NCI-H1417 (cell line): ENCODE results near the gene FLYWCH2.

Source experiments
- DNase-seq, 3 experiments: peaks; one replicate each; lab custom pipeline; 2025; lab: John Stamatoyannopoulos, UW

FLYWCH2 gene, protein sequence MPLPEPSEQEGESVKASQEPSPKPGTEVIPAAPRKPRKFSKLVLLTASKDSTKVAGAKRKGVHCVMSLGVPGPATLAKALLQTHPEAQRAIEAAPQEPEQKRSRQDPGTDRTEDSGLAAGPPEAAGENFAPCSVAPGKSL

DNA sequence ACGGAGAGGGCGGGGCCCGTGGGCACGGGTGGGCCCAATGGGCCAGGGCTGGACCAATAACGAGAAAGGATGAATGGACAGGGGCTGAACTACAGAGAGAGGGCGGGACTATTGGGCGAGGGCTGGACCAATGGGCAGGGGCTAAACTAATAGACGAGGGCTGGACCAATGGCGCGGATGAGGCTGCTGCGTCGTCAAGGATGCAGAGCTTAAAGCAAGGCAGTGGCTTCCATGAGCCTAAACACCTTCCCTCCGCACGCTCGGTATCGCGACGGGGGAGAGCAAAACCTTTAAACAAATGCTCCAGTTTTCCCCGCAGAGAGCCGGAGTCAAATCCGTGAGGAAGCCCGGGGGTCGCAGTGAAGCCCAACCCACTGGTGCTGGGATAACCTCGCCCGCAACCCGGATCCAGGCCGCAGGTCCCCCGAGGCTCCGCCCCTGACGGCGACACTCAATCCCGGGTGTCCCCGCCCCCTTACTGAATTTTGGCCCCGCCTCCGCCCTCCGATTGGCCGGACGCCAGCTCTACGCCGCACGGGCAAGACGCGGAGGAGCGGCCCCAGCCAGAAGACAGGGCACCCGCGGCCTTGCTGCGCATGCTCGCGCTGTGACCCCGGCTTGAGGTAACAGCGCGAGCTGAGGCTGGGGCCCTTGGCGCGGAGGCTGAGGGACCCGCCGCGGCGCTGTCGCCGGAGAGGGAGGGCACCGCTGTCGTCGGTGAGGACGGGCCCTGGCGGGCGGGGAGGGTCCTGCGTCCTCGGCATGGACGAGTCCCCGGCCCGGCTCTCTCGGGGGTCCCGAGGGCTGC, at the start of gene FLYWCH2:
Gene FLYWCH2, plus strand, starts transcription at position 566 of the 808 bp plus-strand sequence. CDS start 13,235 bp downstream, outside the sequence.
- peak; percentile 98 to 99 (median 99) for DNase-seq

- DNase-seq = no peak
Observed at GRCh38 chr16:2833776-2834175, 49.2 kb upstream of the FLYWCH2 start.

- no peak for DNase-seq
Observed at GRCh38 chr16:2834968-2835367, 48.0 kb upstream of the FLYWCH2 start.

DNA sequence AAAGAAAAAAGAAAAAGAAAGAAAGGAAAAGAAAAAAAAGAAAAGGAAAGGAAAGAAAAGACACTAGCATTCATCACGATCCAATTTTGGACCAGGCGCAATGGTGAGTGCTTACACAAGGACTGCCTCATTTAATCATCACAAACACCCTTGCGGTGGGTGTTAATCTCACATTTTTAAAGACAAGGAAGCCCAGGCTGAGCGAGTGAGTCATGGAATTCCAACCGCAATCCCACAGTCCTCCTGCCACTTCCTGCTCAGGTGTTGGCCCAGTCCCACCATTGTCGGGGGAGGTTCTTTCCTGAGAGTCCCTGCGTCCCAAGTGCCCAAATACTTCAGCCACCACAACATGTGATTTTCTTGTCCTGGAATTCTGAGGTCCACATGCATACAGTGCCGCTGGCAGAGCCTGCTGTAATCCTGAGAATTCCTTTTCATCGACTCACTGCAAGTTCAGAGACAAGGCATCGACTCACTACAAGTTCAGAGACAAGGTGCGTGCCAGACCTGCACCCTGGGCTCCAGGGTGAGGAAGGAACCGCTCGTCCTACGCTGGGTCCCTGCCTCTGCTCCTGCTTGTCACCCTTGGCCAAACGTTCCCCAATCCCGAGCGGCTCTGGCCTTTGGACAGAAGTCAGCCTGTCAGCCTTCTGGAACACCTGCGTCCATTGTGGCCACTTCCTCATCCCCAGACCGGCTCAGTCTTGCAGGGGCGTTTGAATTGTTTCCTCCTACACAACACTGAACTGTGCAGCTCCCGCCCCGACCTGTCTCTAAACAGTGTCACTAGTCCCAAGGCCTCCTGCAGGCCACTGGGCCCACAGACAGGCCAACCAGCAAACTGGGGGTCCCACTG, 47.1 kb upstream of the FLYWCH2 start:
- DNase-seq = no peak

DNA sequence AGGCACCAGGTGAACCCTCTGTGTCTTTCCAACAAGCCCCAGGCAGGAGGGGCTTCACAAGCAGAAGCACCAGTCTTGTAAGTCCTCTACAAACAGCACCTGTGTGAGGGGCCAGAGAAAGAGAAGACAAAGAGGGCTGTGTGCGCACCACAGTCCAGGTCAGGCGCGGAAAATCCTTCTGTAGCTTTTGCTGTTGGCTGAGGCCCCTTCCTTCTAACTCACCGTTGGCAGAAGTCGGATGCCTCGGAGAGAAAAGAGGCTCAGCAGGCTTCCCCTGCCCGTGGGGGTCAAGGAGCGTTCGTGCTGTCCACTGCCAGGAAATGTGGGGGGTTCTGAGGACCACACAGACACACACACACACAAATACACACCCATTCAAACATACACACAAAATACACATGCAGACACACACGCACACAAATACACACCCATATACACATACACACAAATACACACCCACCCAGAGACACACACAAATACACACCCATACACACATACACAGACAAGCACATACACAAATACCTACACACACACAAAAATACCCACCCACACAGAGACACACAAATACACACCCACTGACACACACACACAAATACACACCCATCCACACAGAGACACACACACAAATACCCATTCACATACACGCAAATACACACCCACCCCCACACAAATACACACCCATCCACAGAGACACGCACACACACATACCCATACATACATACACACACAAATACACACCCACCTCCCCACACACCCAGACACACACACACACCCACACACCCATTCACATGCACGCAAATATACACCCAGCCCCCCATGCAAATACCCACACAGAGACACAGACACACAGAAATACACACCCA, 46.1 kb upstream of the FLYWCH2 start:
- DNase-seq = no peak

DNA sequence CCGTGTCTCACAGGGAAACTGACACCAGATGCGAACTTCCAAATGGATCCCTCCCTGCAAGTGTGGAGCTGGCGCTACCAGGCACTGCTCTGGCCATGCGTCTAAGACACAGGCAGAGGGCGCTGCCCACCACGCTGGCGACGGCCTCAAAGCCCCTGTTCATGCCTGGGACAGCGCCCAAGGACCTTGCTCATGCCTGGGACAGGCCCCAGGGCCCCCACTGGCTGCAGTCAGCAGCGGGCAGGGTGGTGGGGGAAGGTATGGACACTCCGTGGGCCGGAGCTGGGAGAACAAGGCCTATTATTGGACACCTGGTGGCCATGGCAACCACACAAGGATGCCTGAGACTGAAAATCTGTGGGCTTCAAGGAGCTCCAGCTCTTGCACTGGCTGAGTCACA, 44.1 kb upstream of the FLYWCH2 start:
- peak in 2 of 3 experiments; percentile 50 to 71 for DNase-seq

DNA sequence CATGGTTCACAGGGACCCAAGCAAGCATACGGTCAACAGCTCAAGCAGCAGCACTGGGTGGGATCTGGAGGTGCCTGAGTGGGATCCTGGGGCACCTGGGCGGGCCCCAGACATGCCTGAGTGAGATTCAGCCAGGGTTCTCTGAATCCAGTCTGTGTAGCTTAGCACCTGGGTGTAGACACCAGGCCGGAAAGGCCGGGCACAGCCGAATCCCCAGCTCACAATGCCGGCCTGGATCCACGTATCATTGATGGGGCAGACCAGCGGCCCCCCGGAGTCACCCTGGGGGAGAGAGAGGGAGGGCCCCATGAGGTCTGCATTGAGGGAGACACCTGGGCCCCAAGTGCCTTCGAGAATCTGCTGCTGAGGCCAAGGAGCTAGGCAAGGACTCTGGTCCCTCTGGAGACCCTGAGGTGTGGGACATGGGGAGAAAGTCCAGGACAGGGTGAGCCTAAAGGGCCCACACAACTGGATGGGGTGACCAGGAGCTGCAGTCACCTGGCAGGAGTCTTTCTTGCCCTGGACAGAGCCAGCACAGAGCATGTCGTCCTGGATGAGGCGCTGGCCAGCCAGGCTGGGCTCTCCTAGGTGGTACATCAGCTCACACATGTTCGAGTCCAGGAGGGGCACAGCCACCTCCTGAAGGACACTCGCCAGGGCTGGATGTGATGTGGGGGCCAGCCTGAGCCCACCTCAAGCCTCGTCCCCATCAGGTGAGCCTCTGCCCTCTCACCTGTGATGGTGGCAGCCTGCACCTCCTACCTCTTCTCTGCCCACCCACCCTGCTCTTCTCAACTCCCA, 43.2 kb upstream of the FLYWCH2 start:
- DNase-seq = no peak

GRCh38 chr16:2840914-2841313, 42.1 kb upstream of the FLYWCH2 start:
- DNase-seq = no peak

GRCh38 chr16:2841606-2842339, 41.2 kb upstream of the FLYWCH2 start:
- no peak for DNase-seq

DNA sequence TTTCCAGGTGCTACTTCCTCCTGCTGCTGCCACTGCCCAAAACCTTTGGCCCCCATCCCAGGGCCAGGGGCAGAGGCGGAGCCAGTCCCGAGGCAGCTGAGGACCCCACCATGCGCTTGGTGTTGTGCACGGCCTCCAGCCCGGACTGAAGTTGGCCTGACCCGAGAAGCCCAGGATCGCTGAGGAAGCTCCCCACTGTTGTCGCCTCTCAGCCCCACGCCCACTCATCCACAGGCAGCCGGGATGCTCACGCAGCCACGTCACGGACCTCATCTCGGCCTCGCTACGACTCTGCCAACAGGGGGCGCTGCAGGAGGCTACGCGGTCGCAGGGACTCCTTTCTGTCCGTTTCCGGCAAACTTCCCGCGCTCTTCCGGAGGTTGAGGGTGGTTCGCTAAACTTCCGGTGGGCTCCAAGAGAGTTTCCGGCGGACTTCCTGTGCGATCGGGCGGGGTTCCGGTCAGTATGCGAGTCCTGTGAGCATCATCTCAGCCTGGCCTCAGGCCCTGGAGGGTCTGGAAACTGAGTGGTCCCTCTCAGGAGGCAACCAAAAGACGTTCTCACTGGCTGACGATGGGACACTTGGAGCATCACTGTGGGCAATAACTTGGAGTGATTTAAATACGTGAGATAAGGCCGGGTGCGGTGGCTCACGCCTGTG, 40.5 kb upstream of the FLYWCH2 start:
- DNase-seq = no peak

DNA sequence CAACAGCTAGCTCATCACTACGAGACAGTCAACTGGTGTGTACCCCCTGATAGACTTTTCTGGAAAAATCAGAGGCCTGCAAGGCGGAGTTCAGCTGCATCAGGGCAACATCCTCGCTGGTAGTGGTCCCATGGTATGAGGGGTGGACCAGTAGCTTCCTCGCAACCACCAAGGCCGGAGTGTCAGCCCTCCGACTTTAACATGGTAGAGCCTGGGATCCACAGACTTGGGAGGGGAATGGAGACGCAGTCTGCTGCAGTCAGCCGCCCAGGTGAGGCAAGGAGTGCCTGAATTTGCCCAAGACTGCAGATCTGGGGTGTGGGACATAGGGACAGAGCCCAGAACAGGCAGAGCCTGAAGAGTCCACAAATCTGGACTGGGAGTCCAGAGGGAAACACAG, 39.5 kb upstream of the FLYWCH2 start:
- no peak for DNase-seq

GRCh38 chr16:2845116-2845515, 37.9 kb upstream of the FLYWCH2 start:
- no peak for DNase-seq

DNA sequence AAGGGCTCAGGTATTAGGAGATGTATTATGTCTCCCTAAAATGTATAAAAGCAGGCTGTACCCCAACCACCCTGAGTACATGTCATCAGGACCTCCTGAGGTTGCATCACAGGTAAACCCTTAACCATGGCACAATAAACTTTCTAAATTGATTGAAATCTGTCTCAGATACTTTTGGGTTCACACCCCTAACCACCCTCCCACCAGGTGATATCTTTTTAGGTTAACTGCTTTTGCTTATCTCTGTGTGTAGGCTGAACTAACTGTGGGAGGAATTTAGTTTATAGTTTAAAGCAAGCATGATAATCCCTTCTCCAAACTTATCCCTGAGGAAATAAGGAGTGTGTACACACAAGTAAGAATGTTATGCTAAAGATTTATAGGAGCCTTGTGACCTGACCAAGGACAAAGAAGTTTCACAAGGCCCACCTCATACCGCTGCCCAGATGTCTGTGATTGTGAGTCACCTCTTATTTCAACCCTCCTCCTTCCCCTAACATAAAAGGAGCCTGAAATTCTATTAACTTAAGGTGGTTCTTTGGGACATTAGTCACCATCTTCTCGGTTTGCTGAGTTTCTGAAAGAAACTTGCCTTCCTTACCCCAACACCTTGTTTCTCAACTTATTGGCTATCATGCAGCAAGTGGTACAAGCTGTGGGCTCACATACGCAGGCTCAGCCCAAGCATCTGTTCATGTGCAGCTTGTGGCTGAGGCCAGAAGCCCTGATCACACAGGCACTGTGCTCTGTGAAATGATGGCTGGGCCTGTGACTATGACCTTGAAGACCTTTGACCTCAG, 36.3 kb upstream of the FLYWCH2 start:
- DNase-seq = no peak

GRCh38 chr16:2848933-2849725, 33.9 kb upstream of the FLYWCH2 start:
- DNase-seq = no peak

DNA sequence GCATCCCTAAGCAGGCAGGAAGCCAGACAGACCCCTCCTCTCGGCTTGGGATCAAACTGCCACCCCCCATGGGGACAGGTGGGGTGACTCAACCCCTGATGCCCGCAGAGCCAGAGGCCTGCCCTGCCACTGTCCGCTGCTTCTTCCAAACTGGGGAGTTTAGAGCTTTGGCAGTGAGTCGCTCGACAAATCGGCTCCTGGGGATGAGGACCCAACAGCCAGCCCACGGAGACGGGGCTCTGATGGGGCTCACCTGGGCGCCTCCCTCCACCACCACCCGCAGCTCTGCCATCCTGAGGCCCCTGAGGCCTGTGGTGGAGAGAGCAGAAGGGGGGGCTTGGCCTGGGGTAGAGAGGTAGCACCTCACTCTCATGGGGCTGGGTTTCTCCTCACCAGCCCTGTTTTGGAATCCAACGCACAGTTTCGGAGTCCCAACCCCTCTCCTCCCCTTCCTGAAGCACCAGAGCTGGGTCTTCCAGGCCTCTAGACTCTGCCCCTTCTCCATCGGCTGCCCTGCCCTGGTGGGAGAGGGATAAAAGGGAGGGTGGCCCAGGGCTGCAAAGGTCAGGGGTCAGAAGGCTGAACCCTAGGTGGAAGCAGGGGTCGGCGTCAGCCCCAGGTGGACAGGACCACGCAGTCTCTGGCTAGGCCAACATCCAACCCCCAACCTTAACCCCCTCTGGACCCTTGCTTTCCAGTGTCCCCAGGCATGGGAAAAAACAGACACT, 30.8 kb upstream of the FLYWCH2 start:
- DNase-seq = no peak

GRCh38 chr16:2852731-2853507, 30.1 kb upstream of the FLYWCH2 start:
- DNase-seq = no peak
